ENCODE data around the gene KLHDC4. TPM values are rescaled to one million over a fixed set of nuclear protein-coding genes. Genes with fewer than 3 reads are reported as not detected.

Gene KLHDC4
- polyA plus RNA-seq, 3 donors, result 21.5 to 28.1 (median 22.8) TPM

DNA sequence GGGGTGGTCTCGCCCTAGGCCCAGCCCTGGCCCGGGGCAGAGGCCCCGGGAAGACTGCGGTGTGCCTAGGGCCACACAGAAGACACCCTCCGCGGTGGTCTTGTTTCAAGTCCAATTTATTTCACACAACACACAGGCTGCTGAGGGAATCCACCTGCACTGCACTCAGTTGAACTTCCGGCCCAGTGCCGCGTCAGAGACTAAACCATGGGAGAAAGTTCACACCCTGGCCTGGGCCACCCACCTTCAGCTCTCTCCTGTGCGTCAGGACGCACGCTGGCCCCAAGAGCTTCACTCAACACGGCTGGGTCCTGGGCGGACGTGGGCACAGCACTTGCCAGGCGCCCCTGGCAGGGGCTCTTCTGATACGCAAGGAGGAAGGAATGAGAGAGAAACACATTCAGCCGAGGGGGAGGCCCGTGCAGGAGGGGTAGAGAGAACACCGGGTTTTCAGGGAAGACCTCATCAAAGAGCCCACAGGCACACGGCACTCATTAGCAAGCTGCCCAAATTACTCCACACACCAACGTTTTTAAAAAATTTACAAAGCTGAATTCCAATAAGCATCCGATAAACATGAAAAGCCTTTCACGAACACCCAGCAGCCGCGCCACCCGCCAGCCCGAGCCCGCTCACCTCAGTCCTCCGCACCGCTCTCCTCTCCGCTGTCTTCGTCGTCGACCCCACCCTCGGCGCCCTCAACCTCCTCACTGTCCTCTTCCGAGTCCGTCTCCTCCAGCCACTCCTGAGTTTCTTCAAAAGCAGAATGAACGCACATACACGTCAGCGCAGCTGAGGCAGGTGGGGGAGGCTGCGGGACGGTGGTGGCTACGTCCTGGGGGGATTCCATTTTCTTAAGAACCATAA is 57.8 kb downstream of the KLHDC4 start:
- 92 to 96% (median 93%) methylated on average over 45 of the region's 45 CpGs for WGBS, 3 donors
- H3K27ac ChIP-seq (ENCODE audit: low read depth, low read length), result no peak overlapping the region

DNA sequence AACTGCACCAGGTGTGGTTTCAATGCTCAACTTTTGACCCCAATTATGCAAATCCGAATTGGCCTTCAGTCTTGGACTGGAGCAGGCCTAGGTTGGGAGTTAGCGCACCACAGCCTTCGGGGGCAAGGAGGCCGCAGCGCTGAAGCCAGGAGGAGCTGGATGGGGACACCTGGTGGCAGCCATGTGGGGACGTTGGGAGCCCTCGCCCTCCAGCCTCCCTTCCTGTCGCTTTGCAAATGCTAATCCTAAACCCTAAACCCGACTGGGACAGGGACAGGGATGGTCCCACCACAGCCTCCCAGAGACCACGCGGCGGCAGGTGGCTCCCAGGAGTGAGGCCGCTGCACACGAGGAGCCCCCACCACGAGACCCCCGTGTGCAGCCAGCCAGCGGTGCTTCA is 58.7 kb downstream of the KLHDC4 start:
- H3K27ac ChIP-seq (ENCODE audit: low read depth, low read length), result no peak overlapping the region
- 89 to 91% (median 90%) methylated on average over 17 of the region's 17 CpGs for WGBS, 3 donors

DNA sequence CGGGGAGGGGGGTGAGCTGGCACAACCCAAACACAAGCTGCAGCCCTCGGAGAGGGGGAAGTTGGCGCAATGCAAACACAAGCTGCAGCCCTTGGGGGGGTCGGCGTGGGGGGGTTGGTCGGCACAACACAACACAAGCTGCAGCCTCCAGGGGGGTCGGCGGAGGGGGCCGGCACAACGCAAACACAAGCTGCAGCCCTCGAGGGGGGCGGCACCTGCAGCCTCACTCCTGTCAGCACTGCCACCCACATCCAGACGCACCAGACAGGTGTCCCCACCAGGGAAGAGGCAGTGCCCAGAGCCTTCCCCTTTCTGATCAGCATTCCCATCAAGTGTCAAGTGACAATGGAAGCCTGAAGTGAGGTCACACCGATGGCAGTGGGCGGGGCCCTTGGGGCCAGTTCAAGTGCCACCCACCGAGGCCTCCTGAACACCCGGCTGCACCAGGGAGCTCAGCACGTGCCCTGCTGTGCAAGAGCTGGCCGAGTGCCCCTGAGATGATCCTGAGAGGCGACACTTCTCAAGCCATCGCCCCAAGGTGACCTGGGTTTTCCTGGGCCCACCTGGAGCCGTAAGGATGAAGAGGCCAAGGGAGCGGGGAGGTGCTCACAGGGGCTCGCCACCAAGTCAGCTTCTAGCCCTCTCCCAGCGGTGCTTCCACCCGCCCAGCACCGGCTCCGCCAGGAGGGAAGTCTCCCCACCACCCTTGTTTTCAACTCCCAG is 59.3 kb downstream of the KLHDC4 start:
- H3K27ac ChIP-seq (ENCODE audit: low read depth, low read length), result no peak overlapping the region
- WGBS, 3 donors, result 48 to 80% (median 79%) methylated on average over 27 to 28 of the region's 28 CpGs

DNA sequence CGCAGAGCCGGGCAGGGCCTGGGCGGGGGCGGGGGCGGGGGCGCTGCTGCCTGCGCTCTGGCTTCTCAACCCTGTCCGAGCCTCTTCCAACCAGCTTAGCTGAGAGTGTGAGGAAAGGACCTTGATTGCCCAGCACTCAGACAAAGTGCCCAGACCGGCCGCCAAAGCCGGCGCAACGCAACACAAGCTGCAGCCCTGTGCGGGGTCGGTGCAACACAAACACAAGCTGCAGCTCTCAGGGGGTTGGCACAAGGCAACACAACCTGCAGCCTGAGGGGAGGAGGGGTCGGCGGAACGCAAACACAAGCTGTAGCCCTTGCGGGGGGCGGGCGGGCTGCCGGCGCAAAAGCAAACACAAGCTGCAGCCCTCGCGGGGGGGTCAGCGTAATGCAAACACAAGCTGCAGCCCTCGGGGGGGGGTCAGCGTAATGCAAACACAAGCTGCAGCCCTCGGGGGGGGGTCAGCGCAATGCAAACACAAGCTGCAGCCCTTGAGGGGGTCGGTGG is 60.0 kb downstream of the KLHDC4 start:
- 20 to 86% (median 77%) methylated on average over 29 to 31 of the region's 31 CpGs for WGBS, 3 donors
- no peak overlapping the region for H3K27ac ChIP-seq (ENCODE audit: low read depth, low read length)

DNA sequence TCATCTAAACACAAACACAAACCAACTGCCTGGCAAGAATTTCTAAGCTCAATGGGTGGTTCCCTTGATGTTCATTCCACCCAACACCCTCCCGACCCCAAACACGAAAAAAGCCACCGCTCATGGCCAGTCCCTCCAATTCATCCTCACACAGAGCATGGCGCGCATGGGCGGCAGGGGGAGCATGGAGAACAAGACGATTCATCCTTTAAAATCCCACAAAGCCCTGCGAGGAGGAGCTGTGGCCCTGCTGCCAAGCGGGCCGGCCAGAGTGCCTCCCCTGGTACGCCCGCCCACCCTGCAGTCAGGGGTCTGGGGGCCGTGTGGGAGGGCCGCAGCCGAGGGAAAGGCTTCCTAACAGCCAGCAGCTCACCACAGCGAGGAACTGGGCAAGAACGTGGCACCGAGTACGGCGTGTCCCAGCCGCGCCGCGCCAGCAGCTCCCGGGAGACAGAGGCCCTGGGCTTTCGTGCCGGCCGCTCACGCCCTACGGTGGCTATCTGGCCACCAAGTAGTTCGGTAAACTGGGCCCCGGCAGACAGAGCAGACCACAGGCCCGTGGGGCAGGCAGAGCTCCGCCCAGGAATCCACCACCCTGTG is 60.9 kb downstream of the KLHDC4 start:
- no peak overlapping the region for H3K27ac ChIP-seq (ENCODE audit: low read depth, low read length)
- WGBS, 3 donors, result 94 to 95% (median 95%) methylated on average over 34 of the region's 34 CpGs

DNA sequence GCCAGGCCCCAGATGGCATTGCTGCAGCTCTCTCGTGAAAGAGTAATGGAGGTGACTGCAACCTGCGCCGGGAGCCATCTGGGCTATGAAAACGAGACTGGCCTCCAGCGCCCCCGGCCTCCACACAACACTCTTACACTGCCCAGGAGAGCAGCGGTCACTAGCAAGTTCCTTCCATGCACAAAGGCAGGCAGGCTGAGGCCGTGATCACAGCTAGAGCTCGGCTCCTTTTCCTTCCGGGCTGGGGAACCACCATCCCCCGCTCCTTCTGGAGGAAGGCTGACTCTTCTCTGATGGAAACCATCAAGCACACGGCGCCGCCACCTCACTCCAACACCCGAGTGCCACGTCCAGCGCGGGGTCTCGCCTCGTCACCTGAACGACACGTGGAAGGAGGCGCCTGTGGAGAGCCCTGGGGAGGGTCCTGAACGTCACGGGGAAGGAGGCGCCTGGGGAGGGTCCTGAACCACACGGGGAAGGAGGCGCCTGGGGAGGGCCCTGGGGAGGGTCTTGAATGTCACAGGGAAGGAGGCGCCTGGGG is 61.9 kb downstream of the KLHDC4 start:
- H3K27ac ChIP-seq (ENCODE audit: low read depth, low read length), result no peak overlapping the region
- 80 to 92% (median 88%) methylated on average over 28 to 29 of the region's 29 CpGs for WGBS, 3 donors

DNA sequence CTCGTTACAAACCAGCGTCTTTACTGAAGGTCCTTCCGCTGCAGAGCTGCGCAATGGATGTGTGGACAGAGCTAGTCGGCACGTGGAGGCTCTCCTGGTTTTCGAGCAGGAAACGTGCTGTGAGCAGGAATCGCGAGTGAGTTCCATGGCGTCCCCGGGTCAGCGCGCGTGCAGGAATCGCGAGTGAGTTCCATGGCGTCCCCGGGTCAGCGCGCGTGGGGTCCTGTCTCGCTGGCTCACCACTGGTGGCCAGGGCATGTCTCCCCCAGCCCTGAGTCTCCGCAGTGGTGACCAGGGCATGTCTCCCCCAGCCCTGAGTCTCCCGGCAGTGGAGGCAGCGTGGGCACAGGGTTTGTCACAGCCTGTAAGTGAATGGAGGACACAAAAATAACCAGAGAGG is 62.7 kb downstream of the KLHDC4 start:
- 69 to 83% (median 70%) methylated on average over 26 of the region's 26 CpGs for WGBS, 3 donors
- H3K27ac ChIP-seq (ENCODE audit: low read depth, low read length), result no peak overlapping the region

DNA sequence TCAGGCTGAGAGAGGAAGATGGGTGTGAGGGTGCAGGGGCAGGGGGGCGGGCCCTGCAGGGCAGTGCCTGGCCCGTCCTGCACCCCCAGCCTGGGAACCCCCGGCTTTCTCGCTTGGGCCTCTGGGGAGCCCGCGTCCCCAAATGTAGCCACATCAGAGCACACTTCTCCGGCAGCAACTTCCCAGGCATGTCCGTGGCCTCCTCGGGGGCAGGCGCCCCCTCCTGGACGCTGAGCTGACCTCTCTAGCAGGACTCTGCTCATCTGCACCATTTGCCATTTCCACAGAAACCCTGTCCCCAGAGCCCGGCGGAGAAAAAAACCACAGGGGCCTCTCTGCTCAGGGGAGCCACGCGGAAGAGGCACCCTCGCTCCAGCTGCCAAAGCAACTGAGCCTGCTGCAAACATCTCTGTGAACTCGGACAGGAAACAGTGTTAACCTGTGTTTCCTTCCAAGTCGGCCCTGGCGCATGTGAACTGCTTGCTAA is 63.4 kb downstream of the KLHDC4 start:
- no peak overlapping the region for H3K27ac ChIP-seq (ENCODE audit: low read depth, low read length)
- 25 to 57% (median 31%) methylated on average over 15 to 19 of the region's 19 CpGs for WGBS, 3 donors

DNA sequence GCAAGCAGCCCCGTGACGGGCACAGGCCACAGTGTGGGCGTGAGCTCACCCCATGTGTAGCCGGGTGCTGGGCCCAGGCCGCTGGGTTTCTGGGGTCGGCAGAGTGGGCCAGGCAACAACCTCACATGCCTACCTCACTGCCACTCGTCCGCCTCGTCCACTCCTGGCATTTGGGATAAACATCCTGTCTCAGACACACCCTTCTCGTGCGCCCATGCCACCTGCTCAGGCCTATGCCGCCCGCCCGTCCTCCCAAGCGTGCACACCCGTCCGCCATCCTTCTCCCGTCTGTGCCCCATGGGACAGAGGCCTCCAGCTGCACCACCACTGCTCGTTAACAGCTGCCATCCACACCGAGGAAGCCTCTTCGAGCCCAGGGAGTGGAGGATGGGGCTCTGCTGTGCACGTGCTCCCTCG is 64.3 kb downstream of the KLHDC4 start:
- WGBS, 3 donors, result 89 to 93% (median 90%) methylated on average over 23 of the region's 23 CpGs
- H3K27ac ChIP-seq (ENCODE audit: low read depth, low read length), result no peak overlapping the region

DNA sequence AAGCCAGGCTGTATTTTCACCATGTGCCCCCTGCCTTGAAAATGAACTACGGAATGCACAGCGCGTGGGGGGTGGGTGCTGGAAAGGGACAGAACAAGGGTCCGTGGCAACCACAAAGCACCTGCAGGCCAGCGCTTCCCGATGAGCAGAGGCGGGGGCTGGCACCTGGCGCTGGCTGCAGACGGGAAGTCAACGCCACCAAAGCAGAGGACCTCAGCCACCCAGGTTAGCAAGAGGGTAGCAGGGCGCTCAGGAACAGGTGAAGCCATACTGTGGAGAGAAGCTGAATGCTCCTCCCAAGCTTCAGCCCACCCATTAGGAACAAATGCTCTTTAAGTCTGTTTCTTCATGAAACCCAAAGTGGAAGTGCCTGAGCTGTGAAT is 64.7 kb downstream of the KLHDC4 start:
- no peak overlapping the region for H3K27ac ChIP-seq (ENCODE audit: low read depth, low read length)
- WGBS, 3 donors, result 92 to 93% (median 92%) methylated on average over 11 of the region's 11 CpGs

DNA sequence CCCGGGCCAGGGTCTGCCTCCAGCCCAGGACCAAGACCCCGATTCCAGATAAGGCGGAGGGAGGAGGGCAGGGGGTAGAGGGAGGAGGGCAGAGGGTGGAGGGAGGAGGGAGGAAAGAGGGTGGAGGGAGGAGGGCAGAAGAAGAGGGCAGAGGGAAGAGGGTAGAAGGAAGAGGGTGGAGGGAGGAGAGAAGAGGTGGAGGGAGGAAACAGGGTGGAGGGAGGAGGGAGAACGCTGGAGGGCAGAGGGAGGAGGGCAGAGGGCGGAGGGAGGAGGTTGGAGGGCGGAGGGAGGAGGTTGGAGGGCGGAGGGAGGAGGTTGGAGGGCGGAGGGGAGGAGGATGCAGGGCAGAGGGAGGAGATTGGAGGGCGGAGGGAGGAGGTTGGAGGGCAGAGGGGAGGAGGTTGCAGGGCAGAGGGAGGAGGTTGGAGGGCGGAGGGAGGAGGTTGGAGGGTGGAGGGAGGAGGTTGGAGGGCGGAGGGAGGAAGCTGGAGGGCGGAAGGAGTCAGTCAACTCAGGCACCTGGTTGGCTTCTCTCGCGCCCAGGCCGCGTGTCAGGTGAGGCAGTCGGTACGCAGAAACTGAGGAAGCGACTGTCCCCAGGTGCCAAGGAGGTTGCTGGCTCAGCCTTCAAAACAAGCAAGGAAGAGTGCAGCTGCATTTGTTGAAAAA is 65.2 kb downstream of the KLHDC4 start:
- no peak overlapping the region for H3K27ac ChIP-seq (ENCODE audit: low read depth, low read length)
- WGBS, 3 donors, result 86 to 92% (median 92%) methylated on average over 18 to 19 of the region's 19 CpGs

DNA sequence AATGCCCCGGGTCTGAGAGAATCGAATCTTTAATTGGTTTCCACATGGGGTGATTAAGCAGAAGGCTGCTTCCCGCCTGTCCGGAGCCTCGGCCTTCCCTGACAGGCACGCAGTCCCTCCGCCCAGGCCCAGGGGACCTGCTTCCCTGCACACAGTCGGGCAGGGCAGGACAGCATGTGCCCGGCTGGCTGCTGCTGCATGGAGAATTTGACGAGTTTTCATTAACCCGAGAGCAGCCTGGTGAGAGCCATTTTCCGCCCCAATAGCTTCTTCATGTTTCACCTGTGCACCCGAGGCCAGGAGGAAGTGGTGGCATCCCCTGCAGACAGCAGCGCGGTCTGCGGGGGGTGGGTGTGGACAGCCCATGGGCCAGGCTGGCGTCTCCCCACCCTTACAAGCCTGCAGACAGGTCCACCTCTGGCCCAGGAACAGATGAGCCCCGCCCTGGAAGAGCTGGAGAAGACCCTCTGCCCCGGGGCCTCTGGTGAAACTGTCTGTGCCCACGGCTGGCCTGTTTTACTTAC is 67.0 kb downstream of the KLHDC4 start:
- no peak overlapping the region for H3K27ac ChIP-seq (ENCODE audit: low read depth, low read length)
- 80 to 88% (median 81%) methylated on average over 19 to 20 of the region's 20 CpGs for WGBS, 3 donors

DNA sequence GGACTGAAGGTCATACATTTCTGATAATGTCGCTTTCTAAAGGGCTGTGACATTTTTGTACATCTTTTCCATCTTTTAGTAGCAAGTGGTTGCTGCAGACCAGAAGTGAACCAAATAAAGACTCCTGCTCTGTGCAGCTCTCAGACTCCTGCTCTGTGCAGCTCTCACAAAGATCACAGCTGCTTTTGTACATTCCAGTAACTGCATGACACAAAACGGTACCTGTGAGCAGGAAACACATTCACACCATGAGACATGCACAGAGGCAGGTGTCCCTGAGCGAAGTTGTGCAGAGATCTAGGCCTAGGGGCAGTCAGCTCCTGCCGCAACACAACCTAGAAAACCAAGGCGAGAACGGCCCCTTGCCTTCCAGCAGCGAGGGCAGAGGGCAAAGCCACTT is 67.5 kb downstream of the KLHDC4 start:
- H3K27ac ChIP-seq (ENCODE audit: low read depth, low read length), result no peak overlapping the region
- 88 to 91% (median 89%) methylated on average over 7 of the region's 7 CpGs for WGBS, 3 donors

DNA sequence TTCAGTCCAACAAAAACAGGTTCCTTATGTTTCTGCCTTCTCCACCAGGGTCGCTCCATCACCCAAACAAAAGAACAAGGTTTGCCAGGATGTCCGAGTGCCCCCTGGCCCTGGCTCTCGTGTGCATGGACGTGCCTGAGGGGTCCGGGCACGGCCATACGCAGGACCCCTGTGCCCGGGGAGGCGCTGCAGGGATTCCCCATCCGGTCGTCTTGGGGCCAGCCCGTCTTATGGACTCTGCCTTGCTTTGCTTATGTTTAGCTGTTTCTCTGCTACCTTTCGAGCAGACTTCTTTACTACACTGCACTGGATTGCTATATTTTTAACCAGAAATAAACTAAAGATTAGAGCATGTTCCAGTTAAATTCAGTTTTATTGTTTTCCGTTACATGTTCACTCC is 68.0 kb downstream of the KLHDC4 start:
- H3K27ac ChIP-seq (ENCODE audit: low read depth, low read length), result no peak overlapping the region
- 93 to 95% (median 95%) methylated on average over 14 of the region's 14 CpGs for WGBS, 3 donors

DNA sequence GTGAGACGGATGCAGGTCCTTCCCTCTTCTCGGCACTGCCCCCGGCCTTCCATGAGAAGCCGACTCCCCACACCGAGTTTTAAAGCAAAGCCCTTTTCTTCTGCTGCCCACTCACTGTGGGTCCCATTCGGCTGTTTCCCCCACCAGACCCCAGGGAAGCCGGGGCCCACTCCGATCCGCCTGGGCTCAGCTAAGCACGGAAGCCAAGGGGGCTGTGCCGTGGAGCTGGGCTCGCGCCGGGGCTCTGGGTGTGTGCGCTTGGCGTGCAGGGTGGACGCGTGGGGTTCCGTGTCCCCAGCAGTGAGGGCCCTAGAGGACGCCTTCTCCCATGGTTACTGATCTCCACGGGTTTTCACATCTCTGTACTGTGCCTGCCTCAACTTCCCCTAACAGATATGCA is 68.5 kb downstream of the KLHDC4 start:
- 92 to 97% (median 96%) methylated on average over 21 of the region's 21 CpGs for WGBS, 3 donors

DNA sequence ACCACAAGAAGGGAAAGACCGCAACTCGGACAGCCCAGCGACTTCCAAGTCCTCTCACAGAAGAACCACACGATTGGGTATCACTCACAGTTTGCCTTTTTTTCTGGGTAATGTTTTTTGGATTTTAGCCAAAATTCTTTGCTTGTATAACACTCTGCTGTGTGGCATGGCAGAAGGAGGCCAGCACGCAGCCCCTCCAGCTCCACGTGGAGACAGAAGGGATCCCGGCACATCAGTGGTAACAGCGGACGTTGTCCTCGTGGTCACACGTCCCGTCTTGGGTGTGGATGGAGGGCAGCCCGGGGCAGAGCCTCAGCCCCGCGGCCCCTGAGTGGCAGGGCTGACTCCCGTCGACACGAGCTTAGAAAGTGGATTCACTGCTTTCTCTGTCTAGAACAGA is 69.1 kb downstream of the KLHDC4 start:
- H3K27ac ChIP-seq (ENCODE audit: low read depth, low read length), result no peak overlapping the region
- 82 to 88% (median 83%) methylated on average over 18 of the region's 18 CpGs for WGBS, 3 donors

More for the DNA sequence above, 68.5 kb downstream of the KLHDC4 start:
- H3K27ac ChIP-seq (ENCODE audit: low read depth, low read length), result no peak overlapping the region

DNA sequence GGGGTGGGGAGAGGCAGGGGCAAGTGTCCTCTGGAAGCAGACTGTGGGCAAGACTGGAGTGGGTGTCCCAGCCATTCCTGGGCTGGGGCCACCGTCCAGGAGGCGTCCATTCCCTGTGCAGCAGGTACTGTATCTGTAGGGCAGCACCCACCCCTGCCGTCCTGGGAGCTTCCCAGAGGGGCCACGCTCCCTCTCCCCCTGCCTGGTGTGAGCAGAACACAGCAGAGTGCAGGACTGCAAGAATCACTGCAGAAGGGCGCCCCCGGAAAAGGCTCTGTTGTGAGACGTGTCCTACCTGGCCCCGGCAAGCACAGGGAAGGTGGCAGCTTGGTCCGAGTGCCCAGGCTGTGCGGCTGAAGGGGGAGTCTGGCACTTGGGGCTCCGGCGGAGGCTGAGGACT is 70.3 kb downstream of the KLHDC4 start:
- 90 to 94% (median 92%) methylated on average over 12 of the region's 12 CpGs for WGBS, 3 donors

More for the DNA sequence above, 70.3 kb downstream of the KLHDC4 start:
- no peak overlapping the region for H3K27ac ChIP-seq (ENCODE audit: low read depth, low read length)

Data from adipose tissue (tissue), 3 donors.